K562 (cell line): ENCODE data around the gene USP35. TPM values are rescaled to one million over a fixed set of nuclear protein-coding genes. Genes with fewer than 3 reads are reported as not detected.
A peak's percentile ranks its signal among the peaks of the same experiment; 100 is the strongest.

Source experiments
- POLR2G ChIP-seq: fragments of 200-400 bp; formaldehyde crosslinking; IDR thresholded peaks from 2 replicates; pipeline ENCODE4 v1.6.1; 2017; ENCODE audit warnings: low read depth, mild to moderate bottlenecking, antibody characterized with exemption, low read length, moderate library complexity
- polyA plus RNA-seq, 8 experiments: library from polyadenylated mRNA; depleted of rRNA in 4 of 8; stranded (reverse) in 5 of 8; unstranded in 3 of 8; fragments of >200 nt; fragmentation: Nextera tagmentation in 2 of 8; fragmentation: Illumina TruSeq in 1 of 8; extraction: Ambion mirVana in 2 of 8; extraction: Trizol in 1 of 8; gene quantifications; 2 replicates each; pipeline versions ENCODE4 v1.2.1 to v1.2.3, GENCODE V29; 2011 to 2014; ENCODE audit warnings: inconsistent platforms in 1 of 8, missing spikeins in 1 of 8
- total RNA-seq, 7 experiments: library from RNA; depleted of rRNA in 6 of 7; stranded (reverse); fragments of >200 nt in 6 of 7; fragmentation: Illumina TruSeq in 2 of 7; extraction: Trizol in 2 of 7; gene quantifications; 2 replicates each; pipeline versions ENCODE4 v1.2.1 to v1.2.3, GENCODE V29; 2011 to 2021; ENCODE audit warnings: low replicate concordance in 1 of 7
- TF ChIP-seq, protein P1 (sequence below): fragments of 450-650 bp; IDR thresholded peaks from 2 replicates; pipeline ENCODE4 v1.7.1; 2018; ENCODE audit warnings: mild to moderate bottlenecking, low read depth; ENCODE audit not compliant: partially characterized antibody
- TF ChIP-seq, protein P2 (sequence below), 3 experiments: fragments of 200-800 bp in 1 of 3; sonication (Bioruptor generic) in 1 of 3; sonication (generic) in 1 of 3; formaldehyde crosslinking in 1 of 3; IDR thresholded peaks; 2 replicates each; pipeline versions ENCODE4 v1.6.1 to v1.8.0; 2016 to 2022; ENCODE audit warnings: mild to moderate bottlenecking in 2 of 3, missing compliant biosample characterization in 2 of 3, missing genetic modification characterization in 2 of 3, missing genetic modification reagents in 1 of 3

Gene USP35
- total and polyA plus RNA-seq, 9 of the 15 experiments (the other 6 are each of a cell fraction or from before 2014, with no cell fraction given) = 0.01 to 4.8 (median 3.6) TPM

DNA sequence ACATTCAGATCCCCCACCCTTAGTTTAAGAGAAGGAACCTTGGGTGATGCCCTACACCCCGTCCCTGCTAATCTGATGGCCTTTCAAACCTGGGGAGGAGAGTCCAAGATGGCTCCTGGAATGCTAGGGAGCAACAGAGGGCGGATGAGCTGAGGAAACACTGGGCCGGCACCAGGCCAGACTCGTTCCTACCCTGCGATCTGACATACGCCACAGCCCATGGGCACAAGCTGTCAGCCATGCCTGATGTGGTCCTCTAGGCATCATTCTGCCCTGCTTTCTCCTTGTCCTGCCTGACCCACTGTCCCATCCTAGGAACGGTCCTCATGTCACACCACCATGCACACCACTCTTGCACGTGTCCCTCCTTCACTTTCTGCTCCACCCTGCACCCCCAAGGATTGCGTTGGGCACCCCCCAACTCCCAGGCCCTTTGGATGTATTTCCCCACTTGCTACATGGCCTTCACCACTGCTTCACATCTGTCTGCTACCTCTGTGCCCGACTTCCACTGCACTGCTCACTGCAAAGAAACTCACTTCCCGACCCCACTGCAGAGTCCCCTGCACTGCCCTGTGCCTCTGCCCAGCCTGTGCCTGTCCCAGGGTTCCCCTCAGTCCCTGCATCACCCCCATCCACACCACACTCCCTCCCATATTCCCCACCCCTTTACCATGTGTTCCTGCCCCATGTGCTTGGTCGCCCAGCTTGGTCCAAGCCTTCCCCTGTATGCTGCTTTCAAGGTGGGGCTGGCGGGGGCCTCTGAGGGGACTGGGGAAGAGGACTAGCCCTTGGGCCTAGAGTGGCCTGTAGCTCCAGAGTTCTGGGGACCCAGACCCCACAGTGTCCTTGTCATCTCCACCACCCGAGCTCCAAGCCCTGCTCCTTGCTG lies 29.2 kb downstream of the USP35 start (continued):
- TF ChIP-seq, protein P1, sequence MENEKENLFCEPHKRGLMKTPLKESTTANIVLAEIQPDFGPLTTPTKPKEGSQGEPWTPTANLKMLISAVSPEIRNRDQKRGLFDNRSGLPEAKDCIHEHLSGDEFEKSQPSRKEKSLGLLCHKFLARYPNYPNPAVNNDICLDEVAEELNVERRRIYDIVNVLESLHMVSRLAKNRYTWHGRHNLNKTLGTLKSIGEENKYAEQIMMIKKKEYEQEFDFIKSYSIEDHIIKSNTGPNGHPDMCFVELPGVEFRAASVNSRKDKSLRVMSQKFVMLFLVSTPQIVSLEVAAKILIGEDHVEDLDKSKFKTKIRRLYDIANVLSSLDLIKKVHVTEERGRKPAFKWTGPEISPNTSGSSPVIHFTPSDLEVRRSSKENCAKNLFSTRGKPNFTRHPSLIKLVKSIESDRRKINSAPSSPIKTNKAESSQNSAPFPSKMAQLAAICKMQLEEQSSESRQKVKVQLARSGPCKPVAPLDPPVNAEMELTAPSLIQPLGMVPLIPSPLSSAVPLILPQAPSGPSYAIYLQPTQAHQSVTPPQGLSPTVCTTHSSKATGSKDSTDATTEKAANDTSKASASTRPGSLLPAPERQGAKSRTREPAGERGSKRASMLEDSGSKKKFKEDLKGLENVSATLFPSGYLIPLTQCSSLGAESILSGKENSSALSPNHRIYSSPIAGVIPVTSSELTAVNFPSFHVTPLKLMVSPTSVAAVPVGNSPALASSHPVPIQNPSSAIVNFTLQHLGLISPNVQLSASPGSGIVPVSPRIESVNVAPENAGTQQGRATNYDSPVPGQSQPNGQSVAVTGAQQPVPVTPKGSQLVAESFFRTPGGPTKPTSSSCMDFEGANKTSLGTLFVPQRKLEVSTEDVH = peak; percentile 36
- TF ChIP-seq POLR2G = peak; percentile 42; the same call in 1 of the 2 replicates
- TF ChIP-seq, protein P2, sequence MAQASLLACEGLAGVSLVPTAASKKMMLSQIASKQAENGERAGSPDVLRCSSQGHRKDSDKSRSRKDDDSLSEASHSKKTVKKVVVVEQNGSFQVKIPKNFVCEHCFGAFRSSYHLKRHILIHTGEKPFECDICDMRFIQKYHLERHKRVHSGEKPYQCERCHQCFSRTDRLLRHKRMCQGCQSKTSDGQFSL (CRISPR knock-in tag; IDR thresholded peaks at IDR 0.05) = no peak
- TF ChIP-seq, protein P2 (tag; IDR thresholded peaks at IDR 0.05) = no peak
